Measurements from ENCODE around the gene CIAO2B.

Gene CIAO2B

DNA sequence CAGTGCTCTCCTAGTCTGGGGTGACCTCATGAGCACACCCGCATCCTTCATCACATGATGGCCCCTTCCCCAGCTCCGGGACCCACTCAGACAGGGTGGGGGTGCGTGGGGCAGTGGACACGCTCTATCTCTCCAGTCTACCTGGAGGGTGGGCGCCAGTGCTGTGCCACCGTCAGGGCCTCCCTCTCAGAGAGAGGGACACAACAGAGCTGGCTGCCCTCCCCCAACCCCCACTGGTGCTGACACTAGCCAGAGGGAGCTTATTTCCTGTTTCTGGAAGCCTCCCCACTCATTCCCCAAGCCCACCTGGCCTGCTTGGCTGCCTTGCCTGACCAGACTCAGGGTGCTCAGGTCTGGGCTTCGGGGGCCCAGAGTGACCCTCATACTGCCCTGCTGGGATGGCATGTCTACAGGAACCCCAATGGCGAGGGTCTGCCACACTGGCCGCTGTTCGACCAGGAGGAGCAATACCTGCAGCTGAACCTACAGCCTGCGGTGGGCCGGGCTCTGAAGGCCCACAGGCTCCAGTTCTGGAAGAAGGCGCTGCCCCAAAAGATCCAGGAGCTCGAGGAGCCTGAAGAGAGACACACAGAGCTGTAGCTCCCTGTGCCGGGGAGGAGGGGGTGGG, 9.3 kb upstream of the CIAO2B start:
- Histone ChIP-seq H3K27ac (ENCODE audit: low read depth, low read length, poor library complexity, severe bottlenecking) (no peak overlapping the region), H3K9me2 (ENCODE audit: low read depth, low read length) (no peaks in the 10 kb centered on the region), H3K9me3 (ENCODE audit: low read length) (no peaks in the 10 kb centered on the region), H3K9ac (ENCODE audit: low read length) (no peak overlapping the region), H3K79me2 (ENCODE audit: insufficient read depth, low read length) (no peaks in the 10 kb centered on the region), H4K20me1 (ENCODE audit: insufficient read depth, low read length) (no peaks in the 10 kb centered on the region), H3K27me3 (ENCODE audit: insufficient read depth, low read length) (peaks cover 5% of the 10 kb centered on the region; the same call in 1 of the 2 replicates), H3K4me3 (ENCODE audit: low read depth, low read length, poor library complexity, severe bottlenecking) (no peak overlapping the region), H3K4me1 (ENCODE audit: insufficient read depth, low read length, severe bottlenecking) (peaks cover 4% of the 10 kb centered on the region), H3K36me3 (ENCODE audit: insufficient read depth, low read length) (peaks cover 18% of the 10 kb centered on the region; the same call in 1 of the 2 replicates), H3K4me2 (ENCODE audit: low read length) (no peak overlapping the region), H3F3A (ENCODE audit: insufficient read depth, low read length) (no peaks in the 10 kb centered on the region), H2AFZ (ENCODE audit: low read length) (no peak overlapping the region)
- TF ChIP-seq EZH2 (IDR thresholded peaks at IDR 0.05; ENCODE audit: borderline replicate concordance, low read length): no peak
- no peak for TF ChIP-seq CTCF (IDR thresholded peaks at IDR 0.05; ENCODE audit: low read length)

DNA sequence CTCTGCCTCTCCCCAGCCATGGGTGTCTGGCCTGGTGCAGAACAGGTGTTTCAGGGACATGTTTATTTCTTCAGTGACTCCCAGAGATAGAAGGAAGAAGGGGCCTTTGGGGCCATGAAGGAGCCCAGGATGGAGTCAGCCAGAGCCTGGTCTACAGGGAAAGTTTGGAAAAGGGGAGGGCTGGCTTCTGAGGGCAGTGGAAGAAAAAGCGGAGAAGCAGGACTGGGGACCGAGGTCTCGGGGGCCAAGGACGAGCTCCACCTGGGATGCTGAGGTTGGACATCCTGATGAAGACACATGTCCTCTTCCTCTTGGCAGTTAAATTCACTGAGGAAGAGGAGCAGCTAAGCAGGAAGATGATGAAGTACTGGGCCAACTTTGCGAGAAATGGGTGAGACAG, 8.8 kb upstream of the CIAO2B start:
- no peak overlapping the region for H2AFZ ChIP-seq (ENCODE audit: low read length)
- no peak overlapping the region for H3K4me2 ChIP-seq (ENCODE audit: low read length)
- no peak overlapping the region for H3K9ac ChIP-seq (ENCODE audit: low read length)
- H4K20me1 ChIP-seq (ENCODE audit: insufficient read depth, low read length): no peaks in the 10 kb centered on the region
- H3K4me1 ChIP-seq (ENCODE audit: insufficient read depth, low read length, severe bottlenecking): peaks cover 4% of the 10 kb centered on the region
- H3K4me3 ChIP-seq (ENCODE audit: low read depth, low read length, poor library complexity, severe bottlenecking): no peak overlapping the region
- H3K36me3 ChIP-seq (ENCODE audit: insufficient read depth, low read length): peaks cover 18% of the 10 kb centered on the region; the same call in 1 of the 2 replicates
- no peaks in the 10 kb centered on the region for H3K9me2 ChIP-seq (ENCODE audit: low read depth, low read length)
- TF ChIP-seq CTCF (IDR thresholded peaks at IDR 0.05; ENCODE audit: low read length): no peak
- no peak for TF ChIP-seq EZH2 (IDR thresholded peaks at IDR 0.05; ENCODE audit: borderline replicate concordance, low read length)
- no peak overlapping the region for H3K27ac ChIP-seq (ENCODE audit: low read depth, low read length, poor library complexity, severe bottlenecking)
- H3K79me2 ChIP-seq (ENCODE audit: insufficient read depth, low read length): no peaks in the 10 kb centered on the region
- no peaks in the 10 kb centered on the region for H3F3A ChIP-seq (ENCODE audit: insufficient read depth, low read length)
- peaks cover 5% of the 10 kb centered on the region; the same call in 1 of the 2 replicates for H3K27me3 ChIP-seq (ENCODE audit: insufficient read depth, low read length)
- no peaks in the 10 kb centered on the region for H3K9me3 ChIP-seq (ENCODE audit: low read length)

DNA sequence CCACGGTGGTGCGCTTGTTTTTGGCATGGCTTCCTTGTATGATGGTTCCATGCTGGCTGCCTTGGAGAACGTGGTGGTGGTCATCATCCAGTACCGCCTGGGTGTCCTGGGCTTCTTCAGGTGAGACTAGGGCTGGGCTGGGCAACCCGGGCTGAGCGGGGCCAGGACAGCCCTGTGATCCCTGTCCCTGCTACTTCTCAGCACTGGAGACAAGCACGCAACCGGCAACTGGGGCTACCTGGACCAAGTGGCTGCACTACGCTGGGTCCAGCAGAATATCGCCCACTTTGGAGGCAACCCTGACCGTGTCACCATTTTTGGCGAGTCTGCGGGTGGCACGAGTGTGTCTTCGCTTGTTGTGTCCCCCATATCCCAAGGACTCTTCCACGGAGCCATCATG, 6.0 kb upstream of the CIAO2B start:
- TF ChIP-seq CTCF (IDR thresholded peaks at IDR 0.05; ENCODE audit: low read length) (no peak), EZH2 (IDR thresholded peaks at IDR 0.05; ENCODE audit: borderline replicate concordance, low read length) (no peak)
- Histone ChIP-seq H2AFZ (ENCODE audit: low read length) (no peak overlapping the region), H3F3A (ENCODE audit: insufficient read depth, low read length) (no peaks in the 10 kb centered on the region), H4K20me1 (ENCODE audit: insufficient read depth, low read length) (no peaks in the 10 kb centered on the region), H3K4me1 (ENCODE audit: insufficient read depth, low read length, severe bottlenecking) (peaks cover 8% of the 10 kb centered on the region), H3K9me2 (ENCODE audit: low read depth, low read length) (no peaks in the 10 kb centered on the region), H3K36me3 (ENCODE audit: insufficient read depth, low read length) (peaks cover 18% of the 10 kb centered on the region; the same call in 1 of the 2 replicates), H3K9ac (ENCODE audit: low read length) (no peak overlapping the region), H3K4me2 (ENCODE audit: low read length) (no peak overlapping the region), H3K4me3 (ENCODE audit: low read depth, low read length, poor library complexity, severe bottlenecking) (no peak overlapping the region), H3K27ac (ENCODE audit: low read depth, low read length, poor library complexity, severe bottlenecking) (no peak overlapping the region), H3K79me2 (ENCODE audit: insufficient read depth, low read length) (no peaks in the 10 kb centered on the region), H3K27me3 (ENCODE audit: insufficient read depth, low read length) (no peaks in the 10 kb centered on the region), H3K9me3 (ENCODE audit: low read length) (no peaks in the 10 kb centered on the region)

All from OCI-LY1 (cell line).